SU-DHL-6 (cell line): ENCODE measurements around the gene AGRN.

ENCODE experiments used
- CTCF ChIP-seq: fragments of 200-600 bp; sonication (generic); IDR thresholded peaks from one replicate; pipeline ENCODE4 v1.5.1; 2017; ENCODE audit warnings: antibody characterized with exemption, mild to moderate bottlenecking, low read length, moderate library complexity; ENCODE audit not compliant: insufficient read depth, poor library complexity, severe bottlenecking
- EZH2phosphoT487 ChIP-seq: fragments of 200-600 bp; sonication (generic), shearing (Covaris generic); conservative IDR thresholded peaks from 2 replicates; pipeline ENCODE4 v1.6.1; 2018; ENCODE audit warnings: mild to moderate bottlenecking, antibody characterized with exemption, low read length, moderate library complexity, mixed read lengths

- no peak for TF ChIP-seq CTCF
- TF ChIP-seq EZH2phosphoT487: no peak
Measured at GRCh38 chr1:998995-999724, 20.8 kb upstream of the AGRN start.
